GM21515 (cell line): ENCODE data around the gene PACSIN1.
"Not testable (repeated sequence)": the region's sequence is repeated elsewhere in the genome, so short reads cannot be mapped to it uniquely, and the experiment has no call there.

Experiments
- ATAC-seq: cut with Tn5 transposase; IDR thresholded peaks from one replicate; pipeline ENCODE4 v1.9.1; 2021; ENCODE audit not compliant: unreplicated experiment

The PACSIN1 gene

GRCh38 chr6:34457742-34458735, 7.8 kb upstream of the PACSIN1 start:
- no peak for ATAC-seq

- no peak for ATAC-seq
Observed at GRCh38 chr6:34459899-34460593, 5.8 kb upstream of the PACSIN1 start.

GRCh38 chr6:34460796-34461507, 4.9 kb upstream of the PACSIN1 start:
- no peak for ATAC-seq

GRCh38 chr6:34462010-34462409, 3.9 kb upstream of the PACSIN1 start:
- no peak for ATAC-seq

GRCh38 chr6:34462551-34462971, 3.3 kb upstream of the PACSIN1 start:
- no peak for ATAC-seq

GRCh38 chr6:34463299-34463698, 2.6 kb upstream of the PACSIN1 start:
- ATAC-seq: no peak

- no peak for ATAC-seq
Observed at GRCh38 chr6:34463849-34464248, 2.0 kb upstream of the PACSIN1 start.

- ATAC-seq: no peak
Observed at GRCh38 chr6:34466242-34467185, 638 bp downstream of the PACSIN1 start.

GRCh38 chr6:34468378-34468892, 2.6 kb downstream of the PACSIN1 start:
- no peak for ATAC-seq

- no peak for ATAC-seq
Observed at GRCh38 chr6:34469499-34469898, 3.6 kb downstream of the PACSIN1 start.

- ATAC-seq: no peak
Observed at GRCh38 chr6:34472425-34472824, 6.5 kb downstream of the PACSIN1 start.

GRCh38 chr6:34473967-34474366, 8.1 kb downstream of the PACSIN1 start:
- no peak for ATAC-seq

GRCh38 chr6:34474754-34475153, 8.9 kb downstream of the PACSIN1 start:
- no peak for ATAC-seq

GRCh38 chr6:34475238-34475682, 9.4 kb downstream of the PACSIN1 start:
- ATAC-seq: no peak

GRCh38 chr6:34475767-34476328, 10.0 kb downstream of the PACSIN1 start:
- ATAC-seq: no peak

GRCh38 chr6:34476447-34476846, 10.6 kb downstream of the PACSIN1 start:
- no peak for ATAC-seq

- ATAC-seq: no peak
Observed at GRCh38 chr6:34476921-34477320, 11.0 kb downstream of the PACSIN1 start.

- no peak for ATAC-seq
Observed at GRCh38 chr6:34478796-34479195, 12.9 kb downstream of the PACSIN1 start.

- not testable (repeated sequence) for ATAC-seq
Observed at GRCh38 chr6:34483781-34484180, 17.9 kb downstream of the PACSIN1 start.

- ATAC-seq: no peak
Observed at GRCh38 chr6:34484391-34484790, 18.5 kb downstream of the PACSIN1 start.
